NT2/D1 (cell line): ENCODE results near the gene RPTOR.

ENCODE experiments used
- SUZ12 ChIP-seq: IDR thresholded peaks from 2 replicates; pipeline ENCODE4 v1.6.1; 2011; ENCODE audit not compliant: insufficient read length, insufficient read depth; ENCODE audit errors: extremely low read depth
- YY1 ChIP-seq: IDR thresholded peaks from 2 replicates; pipeline ENCODE4 v1.6.1; 2011; ENCODE audit not compliant: insufficient read length, insufficient read depth
- ZNF274 ChIP-seq: IDR thresholded peaks from 2 replicates; pipeline ENCODE4 v1.6.1; 2011; ENCODE audit warnings: mild to moderate bottlenecking, low read depth, low read length

GRCh38 chr17:80637048-80637781 is 92.6 kb downstream of the RPTOR start:
- no peak for TF ChIP-seq YY1
- TF ChIP-seq ZNF274 = no peak
- TF ChIP-seq SUZ12 = no peak
